GM12891 (cell line): ENCODE results near the gene MUC5AC.

Experiments
- POLR2A ChIP-seq: IDR thresholded peaks from 2 replicates; pipeline ENCODE4 v1.6.1; 2011; ENCODE audit warnings: low read depth, low read length, control low read depth
- POLR2AphosphoS5 ChIP-seq: IDR thresholded peaks from 2 replicates; pipeline ENCODE4 v1.6.1; 2011; ENCODE audit warnings: low read depth, low read length, control low read depth
- TAF1 ChIP-seq: IDR thresholded peaks from 2 replicates; pipeline ENCODE4 v1.6.1; 2011; ENCODE audit warnings: low read depth, low read length, control low read depth

DNA sequence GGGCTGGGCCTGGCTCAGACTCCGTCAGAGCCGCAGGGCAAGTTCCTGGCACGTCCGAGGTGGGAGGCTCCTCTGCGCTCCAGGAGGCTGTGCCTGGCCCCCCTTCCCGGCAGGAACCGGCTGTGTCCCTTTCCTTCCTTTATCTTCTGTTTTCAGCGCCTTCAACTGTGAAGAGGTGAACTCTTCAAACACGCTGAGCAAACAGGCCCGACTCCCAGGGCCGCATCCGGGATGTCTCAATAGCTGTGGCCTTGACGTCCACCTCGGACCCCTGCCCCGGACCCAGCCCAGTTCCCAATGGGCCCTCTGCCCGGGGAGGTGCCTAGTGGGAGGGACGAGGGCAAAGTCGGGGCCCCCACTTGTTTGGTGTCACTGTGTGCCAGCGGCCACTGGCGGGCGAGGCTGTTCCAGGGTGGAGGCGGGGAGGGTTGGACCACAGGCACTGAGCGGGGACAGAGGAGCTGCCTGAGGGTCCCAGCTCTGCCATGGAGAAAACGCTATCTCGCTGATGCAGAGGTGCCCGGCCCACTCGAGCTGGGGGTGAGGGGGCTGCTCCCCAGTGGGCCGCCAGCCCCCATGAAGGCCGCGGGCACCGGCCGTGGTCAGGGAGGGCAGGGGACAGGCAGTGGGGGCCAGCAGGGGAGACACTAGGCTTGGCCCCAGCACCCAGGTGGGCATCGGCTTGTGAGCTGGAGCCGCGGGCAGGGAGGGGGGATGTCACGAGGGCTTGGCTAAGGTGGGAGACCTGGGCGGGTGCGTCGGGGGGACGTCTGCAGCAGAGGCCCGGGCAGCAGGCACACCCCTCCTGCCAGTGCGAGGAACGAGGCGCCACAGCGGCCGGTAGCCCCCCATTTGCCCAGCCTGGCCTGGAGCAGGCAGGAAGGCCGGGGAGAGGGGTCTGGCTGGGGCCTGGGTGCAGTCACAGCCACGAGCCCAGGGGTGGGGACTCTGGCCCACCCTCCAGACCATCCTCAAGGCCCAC is 62.4 kb downstream of the MUC5AC start:
- no peak for TF ChIP-seq POLR2A
- TF ChIP-seq POLR2AphosphoS5 = no peak
- TF ChIP-seq TAF1 = no peak
